ENCODE results near the gene MT4. TPM values are rescaled to one million over a fixed set of nuclear protein-coding genes. Genes with fewer than 3 reads are reported as not detected.

Gene MT4
- total and polyA plus RNA-seq, 7 experiments from 2014 or later = not detected

GRCh38 chr16:56542039-56542438 is 22.8 kb upstream of the MT4 start:
- Mint-ChIP-seq H3K4me3 (no peak overlapping the region), H3K4me1 (peaks cover 0 to 4% (median 2%) of the 10 kb centered on the region in 7 donors), H3K9me3 (peaks cover 0 to 8% (median 0%) of the 10 kb centered on the region in 11 donors), H3K27me3 (peaks cover 5 to 41% (median 9%) of the 10 kb centered on the region in 5 donors), H3K36me3 (peaks cover 0 to 5% (median 0%) of the 10 kb centered on the region in 5 donors), H3K27ac (no peak overlapping the region)
- Histone ChIP-seq H3K4me3 (ENCODE audit: low read length) (no peak overlapping the region), H3K27ac (ENCODE audit: low read depth, low read length) (no peak overlapping the region), H3K9me3 (ENCODE audit: control insufficient read depth in 2 of 3, low read length in 3 of 3) (no peaks in the 10 kb centered on the region), H3K4me1 (ENCODE audit: control insufficient read depth in 2 of 2, insufficient read depth in 2 of 2, low read length in 2 of 2) (peaks cover under 1 to 1% of the 10 kb centered on the region in 2 donors), H3K27me3 (ENCODE audit: control insufficient read depth in 2 of 2, insufficient read depth in 2 of 2, low read length in 2 of 2) (peaks cover 0 to under 1% of the 10 kb centered on the region in 2 donors), H3K36me3 (ENCODE audit: control insufficient read depth in 2 of 3, insufficient read depth in 3 of 3, low read length in 3 of 3) (no peaks in the 10 kb centered on the region)
- intact Hi-C loops (cut with micrococcal nuclease) = no loop called here
- ChIA-PET POLR2A (no interaction called here), CTCF (no interaction called here)
- ATAC-seq = no peak
- no peak for DNase-seq

- H3K9me3 ChIP-seq (ENCODE audit: control insufficient read depth in 2 of 3, low read length in 3 of 3) = no peaks in the 10 kb centered on the region
- H3K4me3 Mint-ChIP-seq = peak overlapping the region in 4 of 10 donors; percentile 1 to 68 (median 44)
- no peaks in the 10 kb centered on the region for H3K36me3 ChIP-seq (ENCODE audit: control insufficient read depth in 2 of 3, insufficient read depth in 3 of 3, low read length in 3 of 3)
- no peak overlapping the region for H3K27ac ChIP-seq (ENCODE audit: low read depth, low read length)
- no peak overlapping the region for H3K4me3 ChIP-seq (ENCODE audit: low read length)
- ChIA-PET POLR2A (interaction anchor here (0.7 to 1.3 kb wide), 5 partner anchors 14 to 182 kb away, joined by 3 to 5 read pairs (median 4); no protein-coding TSS in a partner anchor), CTCF (interaction anchor here (0.7 to 1.2 kb wide), 2 partner anchors 17 to 155 kb away, joined by 3 read pairs; no protein-coding TSS in a partner anchor)
- ATAC-seq (no peak), DNase-seq (no peak)
- intact Hi-C loops (cut with micrococcal nuclease) = loop anchor here in 1 of 2 donors (5.0 kb wide), 1 partner anchor 35 kb away; no protein-coding TSS in a partner anchor
- peaks cover 7 to 17% (median 16%) of the 10 kb centered on the region in 7 donors for H3K4me1 Mint-ChIP-seq
- H3K27me3 ChIP-seq (ENCODE audit: control insufficient read depth in 2 of 2, insufficient read depth in 2 of 2, low read length in 2 of 2) = no peaks in the 10 kb centered on the region
- H3K4me1 ChIP-seq (ENCODE audit: control insufficient read depth in 2 of 2, insufficient read depth in 2 of 2, low read length in 2 of 2) = peaks cover 12 to 14% of the 10 kb centered on the region in 2 donors
- H3K9me3 Mint-ChIP-seq = no peaks in the 10 kb centered on the region
- peak overlapping the region in 6 of 9 donors; percentile 3 to 72 (median 40) for H3K27ac Mint-ChIP-seq
- H3K36me3 Mint-ChIP-seq = no peaks in the 10 kb centered on the region
- peaks cover 2 to 27% (median 4%) of the 10 kb centered on the region in 5 donors for H3K27me3 Mint-ChIP-seq
Observed at GRCh38 chr16:56547120-56547948, 17.5 kb upstream of the MT4 start.

GRCh38 chr16:56547949-56548567 is 16.8 kb upstream of the MT4 start:
- no peaks in the 10 kb centered on the region for H3K36me3 ChIP-seq (ENCODE audit: control insufficient read depth in 2 of 3, insufficient read depth in 3 of 3, low read length in 3 of 3)
- H3K9me3 ChIP-seq (ENCODE audit: control insufficient read depth in 2 of 3, low read length in 3 of 3) = no peaks in the 10 kb centered on the region
- intact Hi-C loops (cut with micrococcal nuclease) = loop anchor here in 1 of 2 donors (5.0 kb wide), 1 partner anchor 36 kb away; no protein-coding TSS in a partner anchor
- CTCF ChIA-PET = no interaction called here
- H3K9me3 Mint-ChIP-seq = no peaks in the 10 kb centered on the region
- H3K27me3 ChIP-seq (ENCODE audit: control insufficient read depth in 2 of 2, insufficient read depth in 2 of 2, low read length in 2 of 2) = no peaks in the 10 kb centered on the region
- no peak overlapping the region for H3K27ac ChIP-seq (ENCODE audit: low read depth, low read length)
- no peaks in the 10 kb centered on the region for H3K36me3 Mint-ChIP-seq
- POLR2A ChIA-PET = interaction anchor here (1.2 to 1.3 kb wide), 2 partner anchors 14 to 29 kb away, joined by 3 to 5 read pairs; no protein-coding TSS in a partner anchor
- peak overlapping the region in 7 of 9 donors; percentile 3 to 72 (median 38) for H3K27ac Mint-ChIP-seq
- H3K4me1 Mint-ChIP-seq = peaks cover 7 to 17% (median 16%) of the 10 kb centered on the region in 7 donors
- peaks cover 0 to 26% (median 4%) of the 10 kb centered on the region in 5 donors for H3K27me3 Mint-ChIP-seq
- no peak for ATAC-seq
- no peak for DNase-seq
- H3K4me3 Mint-ChIP-seq = peak overlapping the region in 4 of 10 donors; percentile 1 to 68 (median 44)
- H3K4me1 ChIP-seq (ENCODE audit: control insufficient read depth in 2 of 2, insufficient read depth in 2 of 2, low read length in 2 of 2) = peaks cover 12 to 14% of the 10 kb centered on the region in 2 donors
- no peak overlapping the region for H3K4me3 ChIP-seq (ENCODE audit: low read length)

GRCh38 chr16:56549161-56549560 is 15.7 kb upstream of the MT4 start:
- CTCF ChIA-PET = interaction anchor here (1.5 kb wide), 1 partner anchor 153 kb away, joined by 3 read pairs; no protein-coding TSS in a partner anchor
- Histone ChIP-seq H3K4me3 (ENCODE audit: low read length) (no peak overlapping the region), H3K27me3 (ENCODE audit: control insufficient read depth in 2 of 2, insufficient read depth in 2 of 2, low read length in 2 of 2) (no peaks in the 10 kb centered on the region), H3K27ac (ENCODE audit: low read depth, low read length) (no peak overlapping the region), H3K4me1 (ENCODE audit: control insufficient read depth in 2 of 2, insufficient read depth in 2 of 2, low read length in 2 of 2) (peaks cover 12 to 14% of the 10 kb centered on the region in 2 donors), H3K9me3 (ENCODE audit: control insufficient read depth in 2 of 3, low read length in 3 of 3) (no peaks in the 10 kb centered on the region), H3K36me3 (ENCODE audit: control insufficient read depth in 2 of 3, insufficient read depth in 3 of 3, low read length in 3 of 3) (no peaks in the 10 kb centered on the region)
- intact Hi-C loops (cut with micrococcal nuclease) = loop anchor here in 1 of 2 donors (5.0 kb wide), 1 partner anchor 37 kb away; no protein-coding TSS in a partner anchor
- ATAC-seq (no peak), DNase-seq (no peak)
- Mint-ChIP-seq H3K9me3 (no peaks in the 10 kb centered on the region), H3K27me3 (peaks cover 4 to 31% (median 9%) of the 10 kb centered on the region in 5 donors), H3K27ac (no peak overlapping the region), H3K4me3 (no peak overlapping the region), H3K4me1 (peaks cover 7 to 17% (median 16%) of the 10 kb centered on the region in 7 donors), H3K36me3 (no peaks in the 10 kb centered on the region)
- POLR2A ChIA-PET = no interaction called here

- H3K9me3 Mint-ChIP-seq = no peaks in the 10 kb centered on the region
- no peak for DNase-seq
- H3K4me1 Mint-ChIP-seq = peaks cover 7 to 17% (median 16%) of the 10 kb centered on the region in 7 donors
- H3K27ac Mint-ChIP-seq = peak overlapping the region in 2 of 9 donors; percentile 9 to 37
- H3K4me3 ChIP-seq (ENCODE audit: low read length) = no peak overlapping the region
- ATAC-seq = no peak
- intact Hi-C loops (cut with micrococcal nuclease) = loop anchor here in 1 of 2 donors (5.0 kb wide), 1 partner anchor 38 kb away; no protein-coding TSS in a partner anchor
- no peak overlapping the region for H3K4me3 Mint-ChIP-seq
- no peaks in the 10 kb centered on the region for H3K27me3 ChIP-seq (ENCODE audit: control insufficient read depth in 2 of 2, insufficient read depth in 2 of 2, low read length in 2 of 2)
- no peaks in the 10 kb centered on the region for H3K36me3 ChIP-seq (ENCODE audit: control insufficient read depth in 2 of 3, insufficient read depth in 3 of 3, low read length in 3 of 3)
- peaks cover 4 to 31% (median 16%) of the 10 kb centered on the region in 5 donors for H3K27me3 Mint-ChIP-seq
- H3K4me1 ChIP-seq (ENCODE audit: control insufficient read depth in 2 of 2, insufficient read depth in 2 of 2, low read length in 2 of 2) = peaks cover 12 to 14% of the 10 kb centered on the region in 2 donors
- no peaks in the 10 kb centered on the region for H3K9me3 ChIP-seq (ENCODE audit: control insufficient read depth in 2 of 3, low read length in 3 of 3)
- H3K36me3 Mint-ChIP-seq = no peaks in the 10 kb centered on the region
- ChIA-PET POLR2A (interaction anchor here (0.8 kb wide), 1 partner anchor 20 kb away, joined by 3 read pairs; no protein-coding TSS in a partner anchor), CTCF (interaction anchor here (1.5 kb wide), 1 partner anchor 152 kb away, joined by 3 read pairs; no protein-coding TSS in a partner anchor)
- H3K27ac ChIP-seq (ENCODE audit: low read depth, low read length) = no peak overlapping the region
Observed at GRCh38 chr16:56549744-56550385, 15.0 kb upstream of the MT4 start.
